B cell (primary cell): Measurements from ENCODE around the gene ACAP2. TPM values are rescaled to one million over a fixed set of nuclear protein-coding genes. Genes with fewer than 3 reads are reported as not detected.
A peak's percentile ranks its signal among the peaks of the same experiment; 100 is the strongest.

ENCODE experiments used
- ATAC-seq: fragments of 200-7000 bp; cut with Tn5 transposase; one replicate; pipeline ENCODE4 v1.10.0; 2021; ENCODE audit warnings: low read depth, mild to moderate bottlenecking, moderate number of reproducible peaks, moderate library complexity
- CTCF ChIA-PET: fragments of 350-600 bp; sonication (Branson Sonifier 250); formaldehyde crosslinking; loops from one replicate; lab custom pipeline; 2021; ENCODE audit warnings: antibody characterized with exemption, inconsistent platforms; lab: Charles Lee
- POLR2A ChIA-PET: fragments of 350-600 bp; sonication (Branson Sonifier 250); formaldehyde crosslinking; loops from one replicate; lab custom pipeline; 2021; ENCODE audit warnings: antibody characterized with exemption; lab: Charles Lee
- DNase-seq: peaks from one replicate; pipeline ENCODE4 v3.0.0; 2013
- H2AFZ ChIP-seq: 2 replicates; pipeline ENCODE4 v1.6.1; 2012; ENCODE audit warnings: mild to moderate bottlenecking, low read depth, low read length; ENCODE audit not compliant: insufficient read depth, poor library complexity, severe bottlenecking
- H3K27ac ChIP-seq, 2 donors: 1 replicate in 1 of 2; 2 replicates in 1 of 2; pipeline ENCODE4 v1.5.1; 2012 to 2013; ENCODE audit warnings: low read length in 2 of 2, mild to moderate bottlenecking in 2 of 2, moderate library complexity in 1 of 2
- H3K27me3 ChIP-seq, 4 experiments: fragments of 200-600 bp in 1 of 4; sonication (generic) in 1 of 4; replicated peaks in 1 of 4; 1 replicate in 2 of 4; 2 replicates in 2 of 4; pipeline versions ENCODE4 v1.6.1 to v1.7.0; 2013 to 2016; ENCODE audit warnings: low read length in 3 of 4, mild to moderate bottlenecking in 2 of 4, mixed read lengths in 1 of 4, moderate library complexity in 1 of 4; ENCODE audit not compliant: insufficient read depth in 4 of 4, control insufficient read depth in 3 of 4; ENCODE audit errors: control extremely low read depth in 1 of 4
- H3K36me3 ChIP-seq, 2 experiments: replicated peaks in 1 of 2; 1 replicate in 1 of 2; 2 replicates in 1 of 2; pipeline versions ENCODE4 v1.6.1 to v1.7.1; 2013; ENCODE audit warnings: low read length in 1 of 2; ENCODE audit not compliant: insufficient read depth in 2 of 2, control insufficient read depth in 1 of 2; ENCODE audit errors: control extremely low read depth in 1 of 2, extremely low read depth in 1 of 2
- H3K4me1 ChIP-seq, 2 donors: fragments of 200-600 bp in 1 of 2; sonication (generic) in 1 of 2; 1 replicate in 1 of 2; 2 replicates in 1 of 2; pipeline versions ENCODE4 v1.5.1 to v1.6.1; 2013 to 2017; ENCODE audit warnings: low read length in 2 of 2; ENCODE audit not compliant: control insufficient read depth in 2 of 2, insufficient read depth in 2 of 2
- H3K4me2 ChIP-seq: replicated peaks from 2 replicates; pipeline ENCODE3; 2012; ENCODE audit warnings: mild to moderate bottlenecking, low read depth, low read length; ENCODE audit not compliant: poor library complexity, severe bottlenecking
- H3K4me3 ChIP-seq, 5 experiments: fragments of 200-600 bp in 1 of 5; sonication (generic) in 1 of 5; 1 replicate in 3 of 5; 2 replicates in 2 of 5; pipeline versions ENCODE4 v1.5.1 to v1.7.0; 2011 to 2016; ENCODE audit warnings: low read length in 4 of 5, mild to moderate bottlenecking in 4 of 5, low read depth in 2 of 5, control low read depth in 1 of 5, moderate library complexity in 1 of 5; ENCODE audit not compliant: insufficient read depth in 1 of 5; ENCODE audit errors: control extremely low read depth in 1 of 5, extremely low read depth in 1 of 5
- H3K79me2 ChIP-seq: fragments of 200-600 bp; sonication (generic); one replicate; pipeline ENCODE4 v1.6.0; 2016; ENCODE audit warnings: low read length; ENCODE audit not compliant: control insufficient read depth, insufficient read depth
- H3K9ac ChIP-seq: fragments of 200-600 bp; sonication (generic); 2 replicates; pipeline ENCODE4 v1.6.1; 2017; ENCODE audit warnings: mild to moderate bottlenecking, low read length, moderate library complexity
- H3K9me3 ChIP-seq, 3 donors: one replicate each; pipeline versions ENCODE4 v1.6.1 to v1.7.1; 2013; ENCODE audit warnings: low read length in 2 of 3; ENCODE audit not compliant: control insufficient read depth in 2 of 3, insufficient read depth in 1 of 3; ENCODE audit errors: control extremely low read depth in 1 of 3
- H4K20me1 ChIP-seq: 2 replicates; pipeline ENCODE4 v1.6.0; 2012; ENCODE audit warnings: mild to moderate bottlenecking, low read length; ENCODE audit not compliant: insufficient read depth, control insufficient read depth, poor library complexity, severe bottlenecking
- H3K27ac Mint-ChIP-seq: one replicate; pipeline ENCODE4 v1.8.0; 2021; ENCODE audit warnings: mixed read lengths
- H3K27me3 Mint-ChIP-seq: one replicate; pipeline ENCODE4 v1.8.0; 2021; ENCODE audit warnings: mixed read lengths
- H3K4me1 Mint-ChIP-seq: one replicate; pipeline ENCODE4 v1.8.0; 2021; ENCODE audit warnings: mixed read lengths
- H3K4me3 Mint-ChIP-seq: one replicate; pipeline ENCODE4 v1.8.0; 2021; ENCODE audit warnings: mixed read lengths
- H3K9me3 Mint-ChIP-seq: one replicate; pipeline ENCODE4 v1.8.0; 2022; ENCODE audit warnings: mixed read lengths; ENCODE audit not compliant: insufficient read depth
- CTCF ChIP-seq: fragments of 200-600 bp; IDR thresholded peaks from one replicate; pipeline ENCODE4 v1.8.0; 2022; ENCODE audit warnings: antibody characterized with exemption, mild to moderate bottlenecking
- EZH2 ChIP-seq: IDR thresholded peaks from 2 replicates; pipeline ENCODE4 v1.6.1; 2012; ENCODE audit warnings: borderline replicate concordance, low read depth, mild to moderate bottlenecking, moderate library complexity, low read length; ENCODE audit not compliant: insufficient read depth, poor library complexity, severe bottlenecking
- WGBS: methylation state at CpG from one replicate; pipeline ENCODE4 v1.1.5; 2013; ENCODE audit warnings: missing lambda C conversion rate; ENCODE audit not compliant: insufficient coverage; 5-methylcytosine and 5-hydroxymethylcytosine counted together
- intact Hi-C: fragments of 100-400 bp; cut with micrococcal nuclease; formaldehyde crosslinking; loops from one replicate; pipeline ENCODE4 v1.10.0; 2022
- polyA plus RNA-seq: library from polyadenylated mRNA; depleted of rRNA; stranded (reverse); fragments of >200 nt; gene quantifications from 2 replicates; pipeline ENCODE4 v1.2.3, GENCODE V29; 2012
- total RNA-seq, 2 donors: library from RNA; stranded (reverse); fragments of 120-200 nt in 1 of 2; gene quantifications; 1 replicate in 1 of 2; 2 replicates in 1 of 2; pipeline versions ENCODE4 v1.2.3 to v1.2.4, GENCODE V29; 2013 to 2022

The ACAP2 gene
- total and polyA plus RNA-seq, 2 donors (not counting 1 experiment from before 2014, with no cell fraction given) = 18.6 to 113 TPM

- TF ChIP-seq CTCF (no peak), EZH2 (no peak)
- Histone ChIP-seq H3K36me3 (peaks cover 0 to 3% of the 10 kb centered on the region in 2 experiments), H3K27ac (peak overlapping the region; percentile 16 to 36), H3K9me3 (no peaks in the 10 kb centered on the region), H2AFZ (peak overlapping the region; percentile 91), H3K27me3 (no peaks in the 10 kb centered on the region), H3K4me3 (peak overlapping the region; percentile 32 to 92 (median 83)), H3K79me2 (peaks cover 35% of the 10 kb centered on the region), H3K4me1 (peaks cover 29 to 33% of the 10 kb centered on the region in 2 donors), H3K4me2 (peak overlapping the region; percentile 97), H4K20me1 (peaks cover 33% of the 10 kb centered on the region), H3K9ac (peak overlapping the region; percentile 86)
- Mint-ChIP-seq H3K27ac (peak overlapping the region; percentile 97), H3K27me3 (no peaks in the 10 kb centered on the region), H3K4me1 (peaks cover 35% of the 10 kb centered on the region), H3K4me3 (peak overlapping the region; percentile 94), H3K9me3 (no peaks in the 10 kb centered on the region)
- WGBS = no CpG with 5 or more reads among the region's 6 CpGs
- ChIA-PET CTCF (interaction anchor here (0.7 to 1.9 kb wide), 3 partner anchors 16 to 172 kb away, joined by 3 to 10 read pairs (median 3); partner anchors contain the start of gene XXYLT1), POLR2A (interaction anchor here (1.2 to 2.6 kb wide), 3 partner anchors 99 to 172 kb away, joined by 3 to 19 read pairs (median 3); partner anchors contain the start of genes PPP1R2 and XXYLT1)
- no peak for ATAC-seq
- intact Hi-C loops = loop anchor here (1.0 to 5.0 kb wide), 5 partner anchors 49 to 956 kb away; partner anchors contain the start of genes ATP13A3, LSG1, PPP1R2 and XXYLT1
- no peak for DNase-seq
Measured at GRCh38 chr3:195443391-195443989, 670 bp upstream of the ACAP2 start.
